Mucosa of descending colon (tissue), 3 donors: ENCODE results near the gene PCSK6. TPM values are rescaled to one million over a fixed set of nuclear protein-coding genes. Genes with fewer than 3 reads are reported as not detected.

Experiments used
- ATAC-seq: fragments of 200-7000 bp; cut with Tn5 transposase; one replicate; pipeline ENCODE4 v1.9.1; 2020; ENCODE audit warnings: mild to moderate bottlenecking, moderate library complexity
- DNase-seq, 3 donors: peaks; one replicate each; pipeline ENCODE4 v3.0.0-alpha.2; 2020
- H3K36me3 ChIP-seq: fragments of 200-600 bp; one replicate; pipeline ENCODE4 v1.8.0; 2021; ENCODE audit warnings: low read depth, mild to moderate bottlenecking
- H3K4me1 ChIP-seq: fragments of 200-600 bp; one replicate; pipeline ENCODE4 v1.8.0; 2021; ENCODE audit warnings: low read depth, mild to moderate bottlenecking
- H3K4me3 ChIP-seq: fragments of 200-600 bp; one replicate; pipeline ENCODE4 v1.8.0; 2021; ENCODE audit warnings: mild to moderate bottlenecking
- H3K9me3 ChIP-seq: fragments of 200-600 bp; one replicate; pipeline ENCODE4 v1.8.0; 2021; ENCODE audit warnings: mild to moderate bottlenecking
- CTCF ChIP-seq: fragments of 200-600 bp; IDR thresholded peaks from one replicate; pipeline ENCODE4 v1.8.0; 2022; ENCODE audit warnings: antibody characterized with exemption, mild to moderate bottlenecking
- intact Hi-C, 2 donors: fragments of 100-400 bp; cut with DNase I in 1 of 2; cut with micrococcal nuclease in 1 of 2; formaldehyde crosslinking; loops; one replicate each; pipeline versions ENCODE4 v1.11.0 to v1.11.1; 2022; cut with DNase I, micrococcal nuclease
- total RNA-seq, 3 donors: library from RNA; stranded (reverse); fragmentation: NEBNext Ultra II Directional in 2 of 3; extraction: Animal tissue kit (Norgen Biotek cat#: 25700) in 2 of 3; gene quantifications; one replicate each; pipeline versions ENCODE4 v1.2.1 to v1.2.4, GENCODE V29; 2021 to 2023
- donor health status: DM: no; HTN: no; CAD: no; lungs with moderate emphysema.
- donor health status: DM: no; HTN: no; CAD: no.
- donor health status: DM: no; HTN: yes; CAD: no.

The PCSK6 gene
- total RNA-seq, 3 donors from 2014 or later: 21.3 to 58.4 (median 30.3) TPM

DNA sequence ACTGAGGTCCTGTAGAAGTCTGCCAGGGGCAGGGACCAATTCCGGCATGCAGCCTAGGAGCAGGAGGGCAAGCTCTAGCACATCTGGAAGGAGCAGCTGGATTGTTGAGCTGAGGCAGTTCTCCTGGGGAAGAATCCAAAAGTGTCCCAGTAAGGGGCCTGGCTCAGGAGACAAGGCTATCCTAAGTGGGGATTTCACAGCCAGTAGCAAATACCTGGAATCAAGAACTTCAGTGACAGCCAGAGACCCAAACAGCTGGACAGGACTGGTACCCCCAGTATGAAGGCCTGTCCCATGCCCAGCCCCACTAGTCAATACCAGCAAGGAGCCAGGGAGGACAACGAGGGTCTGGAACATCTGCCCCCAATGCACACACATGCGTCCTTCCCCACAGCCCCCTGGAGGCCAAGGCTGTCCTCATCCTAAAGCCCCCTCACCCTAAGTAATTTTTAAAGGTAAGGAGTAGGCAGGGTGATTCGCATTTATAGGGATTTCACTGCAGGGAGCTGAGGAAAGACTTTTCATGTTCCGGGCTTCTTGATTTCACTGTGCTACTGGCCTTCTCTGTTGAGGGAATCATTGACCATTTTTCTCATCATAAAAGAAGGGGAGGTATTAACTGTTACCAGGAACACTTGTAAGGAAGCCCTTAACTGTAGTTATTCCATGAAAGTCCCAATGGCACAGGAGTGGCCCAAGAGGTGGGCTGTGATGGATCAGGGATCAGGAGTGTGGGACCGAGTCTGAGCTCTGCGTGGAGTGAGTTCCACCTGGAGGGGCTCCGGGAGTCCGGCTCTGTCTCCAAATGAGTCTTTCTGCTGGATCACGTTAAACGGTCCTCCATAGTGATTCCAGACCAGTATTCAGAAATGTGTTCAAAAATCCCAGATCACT lies 235.1 kb downstream of the PCSK6 start:
- intact Hi-C loops: loop anchor here (5.0 to 10.0 kb wide), 2 partner anchors 167 to 340 kb away; partner anchors contain the start of gene LRRK1 (in 1 of the 2)
- no peak for TF ChIP-seq CTCF
- DNase-seq: no peak

More for the DNA sequence above, 235.1 kb downstream of the PCSK6 start:
- H3K4me1 ChIP-seq: peaks cover 8% of the 10 kb centered on the region
- H3K9me3 ChIP-seq: no peaks in the 10 kb centered on the region
- ATAC-seq: no peak
- no peak overlapping the region for H3K4me3 ChIP-seq
- H3K36me3 ChIP-seq: no peaks in the 10 kb centered on the region

Other genes starting within 250 kb of the PCSK6 start
- gene CHSY1, start 237.7 kb downstream of the PCSK6 start, total RNA-seq: 10 to 100 TPM in 2 of 3 donors, 1 to 10 TPM in 1; 7.7 to 15.5 (median 12.6) TPM
- 100 to 1,000 TPM in 2 of 3 donors, 10 to 100 TPM in 1; 78.7 to 118 (median 115) TPM for gene SELENOS, start 212.2 kb downstream of the PCSK6 start, total RNA-seq
- gene SNRPA1, start 194.5 kb downstream of the PCSK6 start, total RNA-seq: 10 to 100 TPM; 41.5 to 55.1 (median 52.1) TPM
- gene TM2D3, start 162.7 kb upstream of the PCSK6 start, total RNA-seq: 10 to 100 TPM; 30.9 to 54.0 (median 35.8) TPM
- gene TARS3, start 234.8 kb upstream of the PCSK6 start, total RNA-seq: 10 to 100 TPM in 1 of 3 donors, 1 to 10 TPM in 2; 7.3 to 22.6 (median 9.2) TPM